Globus pallidus (tissue), 1 donor: ENCODE data around the gene TMTC2.

Experiments used
- DNase-seq: peaks from one replicate; pipeline ENCODE4 v3.0.0-alpha.2; 2015; ENCODE audit warnings: low spot score

TMTC2 gene

DNA sequence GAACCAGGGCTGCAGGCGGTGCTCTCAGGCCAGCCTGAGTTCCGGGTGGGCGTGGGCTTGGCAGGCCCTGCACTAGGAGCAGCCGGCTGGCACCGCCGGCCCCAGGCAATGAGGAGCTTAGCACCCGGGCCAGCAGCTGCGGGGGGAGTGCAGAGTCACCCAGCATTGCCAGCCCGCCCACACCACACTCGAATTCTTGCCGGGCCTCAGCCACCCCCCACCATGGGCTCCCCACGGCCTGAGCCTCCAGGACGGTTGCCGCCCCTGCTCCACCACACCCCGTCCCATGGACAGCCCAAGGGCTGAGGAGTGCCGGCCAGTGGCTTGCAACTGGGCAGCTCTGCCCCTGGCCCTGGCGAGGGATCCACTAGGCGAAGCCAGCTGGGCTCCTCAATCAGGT, 453.4 kb downstream of the TMTC2 start:
- DNase-seq: no peak

DNA sequence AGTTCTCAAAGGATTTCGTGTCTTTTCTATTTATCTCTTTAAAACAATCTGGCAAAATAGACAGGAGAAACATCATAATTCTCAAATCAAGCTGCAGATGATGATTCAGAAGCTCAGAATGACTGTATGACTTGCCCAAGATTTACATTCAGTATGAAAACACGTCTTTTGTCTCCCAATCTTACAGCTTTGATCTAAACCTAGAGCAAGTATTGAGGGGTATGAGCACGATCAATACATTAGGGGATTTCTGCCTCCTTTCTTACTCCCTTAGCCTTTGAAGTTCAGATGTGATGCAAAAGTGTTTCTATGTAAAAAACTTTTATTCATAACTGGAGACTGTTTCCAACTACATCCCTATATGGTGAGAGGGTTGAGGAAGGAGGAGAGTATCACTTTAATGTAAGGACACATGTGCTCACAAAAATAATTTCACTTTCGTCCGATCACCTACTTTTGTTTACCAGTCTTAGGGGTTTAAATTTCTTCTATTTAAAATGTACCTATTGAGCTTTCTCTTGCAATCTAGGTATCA, 454.8 kb downstream of the TMTC2 start:
- no peak for DNase-seq

DNA sequence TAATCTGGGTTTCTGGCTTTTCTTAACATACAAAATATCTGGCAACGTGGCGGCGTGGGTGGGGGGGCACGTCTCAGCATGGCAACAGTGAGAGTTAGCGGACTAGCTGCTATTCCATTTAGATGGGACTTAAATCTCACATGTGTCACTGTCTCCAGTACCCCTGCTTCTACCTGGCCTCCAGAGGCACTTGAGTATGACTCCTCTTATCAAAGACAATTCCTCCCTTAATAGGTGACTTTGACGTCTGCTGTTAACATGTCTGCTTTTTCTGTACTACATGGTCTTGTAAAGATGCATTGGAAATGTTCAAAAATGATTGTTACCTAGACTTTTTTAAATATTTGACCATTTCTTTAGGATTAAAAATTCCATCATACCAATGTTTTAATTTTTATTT, 456.2 kb downstream of the TMTC2 start:
- DNase-seq: no peak

DNA sequence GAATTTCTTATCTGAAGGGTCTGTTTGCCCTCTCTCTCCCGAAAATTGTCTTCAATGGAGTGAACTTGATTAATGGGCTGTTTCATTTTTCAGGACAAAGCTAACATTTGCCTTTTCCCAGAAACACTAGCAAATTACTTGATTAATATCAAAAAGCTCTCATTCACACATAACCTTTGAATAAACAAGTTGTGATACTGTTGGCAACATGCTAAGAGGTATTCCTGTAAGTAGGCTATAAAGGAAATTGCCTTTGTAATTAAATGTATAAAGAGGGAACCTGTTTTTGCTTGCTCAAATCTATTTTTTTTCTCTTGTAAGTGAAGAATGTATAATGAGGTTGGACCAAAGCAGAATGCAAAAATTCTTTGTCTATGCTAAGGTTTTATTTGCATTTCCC, 457.2 kb downstream of the TMTC2 start:
- no peak for DNase-seq

DNA sequence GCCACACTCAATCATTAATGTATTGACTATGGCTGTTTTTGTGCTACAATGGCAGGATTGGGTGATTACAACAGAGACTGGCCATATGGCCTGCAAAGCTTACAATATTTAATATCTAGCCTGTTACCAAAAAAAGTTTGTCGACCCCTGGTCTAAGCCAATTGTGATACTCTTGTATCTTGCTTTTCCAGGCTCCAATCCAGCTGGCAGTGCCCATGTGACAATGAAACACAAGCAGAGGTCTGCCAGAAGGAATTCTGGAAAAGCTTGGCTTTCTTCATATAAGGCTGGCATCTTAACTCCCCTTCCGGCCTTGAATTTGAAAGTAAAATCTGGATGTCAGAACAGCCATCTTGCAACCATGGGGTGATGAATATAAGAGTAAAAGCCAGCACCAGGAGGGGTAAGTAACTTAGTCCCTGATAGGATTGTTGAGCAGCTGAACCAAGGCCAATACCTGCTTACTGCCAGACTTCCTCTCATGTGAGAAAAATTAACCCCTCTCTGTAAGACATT, 458.7 kb downstream of the TMTC2 start:
- no peak for DNase-seq

DNA sequence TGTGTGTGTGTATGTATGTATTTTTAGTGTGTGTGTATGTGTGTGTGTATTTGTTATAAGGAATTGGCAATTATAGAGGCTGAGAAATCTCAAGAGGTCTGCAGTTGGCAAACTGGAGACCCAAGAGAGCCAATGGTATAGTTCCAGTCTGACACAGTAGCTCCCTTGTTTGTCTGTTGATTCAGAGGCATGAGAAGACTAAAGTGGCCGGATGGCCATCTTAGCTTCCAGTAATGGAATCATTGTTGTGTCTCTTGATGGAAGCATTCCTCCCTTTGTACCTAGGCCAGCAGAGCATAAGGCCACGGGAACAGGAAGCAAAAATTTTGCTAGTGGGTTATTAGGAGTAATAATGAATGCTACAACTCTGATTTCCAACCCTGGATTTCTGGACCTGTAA, 460.6 kb downstream of the TMTC2 start:
- DNase-seq: no peak

DNA sequence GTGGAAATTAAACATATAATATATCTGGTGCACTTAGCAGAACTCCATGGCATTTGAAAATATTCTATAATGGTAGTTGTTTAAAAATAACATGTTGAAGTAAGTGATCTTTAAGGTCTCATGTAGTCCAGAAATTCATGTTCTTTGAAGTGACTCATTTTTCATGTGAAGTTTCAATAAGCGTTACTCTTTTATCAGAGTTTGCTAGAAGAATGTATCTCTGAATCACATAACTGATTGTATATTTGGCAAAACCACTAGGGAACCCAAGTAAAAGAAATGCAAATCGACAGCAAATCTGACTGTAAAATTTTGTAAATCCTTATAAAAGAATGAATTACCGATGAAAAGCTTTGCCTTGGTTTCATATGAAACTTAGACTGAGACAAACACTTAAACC, 463.3 kb downstream of the TMTC2 start:
- DNase-seq: no peak

DNA sequence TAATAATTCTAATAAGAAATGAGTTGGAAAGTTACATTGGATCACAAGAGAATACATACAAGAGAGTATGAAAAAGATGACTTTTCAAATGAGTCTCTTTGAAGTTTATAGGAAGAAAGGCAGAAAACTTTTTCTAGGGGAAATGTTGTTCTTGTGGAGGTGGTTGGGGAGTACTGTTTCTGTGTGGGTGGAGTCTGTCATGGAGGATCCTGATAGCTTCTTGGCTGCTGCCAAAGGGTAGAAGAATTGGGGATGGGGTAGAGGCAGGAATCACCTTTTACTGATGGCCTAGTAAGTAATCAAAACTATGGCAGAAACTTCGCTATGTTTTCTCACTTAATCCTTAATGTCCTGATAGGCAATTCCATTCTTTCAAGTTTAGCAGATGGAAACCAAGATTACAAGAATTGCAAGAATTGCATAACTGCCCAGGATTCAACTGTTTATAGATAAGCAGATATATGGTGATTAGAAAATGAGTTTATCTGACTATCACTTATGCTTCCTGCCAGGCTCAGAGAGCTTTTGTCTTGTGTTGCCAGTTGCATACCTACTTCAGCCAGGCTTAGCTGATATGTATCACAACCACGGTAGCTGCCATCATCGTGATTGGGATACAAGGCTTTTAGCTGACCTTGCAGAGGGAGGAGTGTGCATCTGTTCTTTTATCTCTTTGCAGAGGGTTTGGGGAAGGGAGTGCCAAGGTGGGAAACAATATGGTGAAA, 463.9 kb downstream of the TMTC2 start:
- DNase-seq: no peak

DNA sequence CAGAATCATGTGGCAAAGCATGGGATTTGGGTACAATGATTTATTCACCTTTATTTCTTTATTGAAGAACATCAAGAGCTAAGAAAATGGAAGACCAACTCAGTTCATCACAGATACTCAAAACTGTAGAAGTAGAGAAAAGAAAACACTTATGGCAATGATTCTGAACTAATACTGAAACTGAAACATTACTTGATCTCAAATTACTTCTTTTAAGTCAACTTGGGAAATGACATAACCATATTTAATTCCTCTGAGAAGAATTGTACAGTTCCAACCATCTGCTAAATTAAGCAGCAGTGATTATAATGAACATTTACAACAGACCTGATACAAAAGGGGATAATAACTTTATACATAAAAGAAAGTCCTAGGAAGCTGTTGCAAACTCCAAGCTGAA, 466.5 kb downstream of the TMTC2 start:
- DNase-seq: no peak

DNA sequence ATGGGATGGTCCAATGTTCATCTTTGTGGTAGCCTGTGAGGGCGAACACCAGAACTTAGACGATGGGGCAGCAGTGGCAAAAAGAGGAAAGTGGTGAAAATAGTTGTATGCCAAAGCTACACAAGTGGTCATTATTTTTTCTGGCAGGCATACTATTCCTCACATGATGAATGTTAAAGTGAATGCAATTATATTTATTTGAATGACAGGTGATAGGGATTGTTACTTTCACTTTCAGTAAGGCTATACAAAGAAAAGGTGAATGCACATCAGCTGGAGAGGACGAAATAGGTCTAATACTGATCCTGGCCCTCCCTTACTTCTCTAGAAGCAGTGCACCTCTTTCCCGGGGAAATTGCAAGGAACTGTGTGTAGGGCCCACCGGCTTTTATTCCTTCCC, 470.1 kb downstream of the TMTC2 start:
- DNase-seq: no peak

DNA sequence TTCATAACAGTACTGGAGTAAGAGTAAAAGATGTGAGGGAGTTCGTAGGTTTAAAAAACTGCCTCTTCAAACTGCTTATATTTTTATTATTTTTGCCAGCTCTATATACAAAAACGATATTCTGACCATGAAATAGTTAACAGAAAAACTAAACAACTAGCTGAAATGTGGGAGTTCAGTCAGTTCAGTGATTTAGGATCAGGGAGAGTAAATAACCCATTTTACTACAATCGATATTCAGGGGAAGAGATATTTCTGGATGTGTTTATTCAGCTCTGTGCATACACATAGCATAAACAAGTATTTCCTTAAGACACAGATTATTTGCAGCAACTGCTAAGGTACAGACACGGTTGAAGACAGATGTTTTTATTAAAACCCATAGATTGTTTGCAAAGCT, 470.9 kb downstream of the TMTC2 start:
- DNase-seq: no peak

DNA sequence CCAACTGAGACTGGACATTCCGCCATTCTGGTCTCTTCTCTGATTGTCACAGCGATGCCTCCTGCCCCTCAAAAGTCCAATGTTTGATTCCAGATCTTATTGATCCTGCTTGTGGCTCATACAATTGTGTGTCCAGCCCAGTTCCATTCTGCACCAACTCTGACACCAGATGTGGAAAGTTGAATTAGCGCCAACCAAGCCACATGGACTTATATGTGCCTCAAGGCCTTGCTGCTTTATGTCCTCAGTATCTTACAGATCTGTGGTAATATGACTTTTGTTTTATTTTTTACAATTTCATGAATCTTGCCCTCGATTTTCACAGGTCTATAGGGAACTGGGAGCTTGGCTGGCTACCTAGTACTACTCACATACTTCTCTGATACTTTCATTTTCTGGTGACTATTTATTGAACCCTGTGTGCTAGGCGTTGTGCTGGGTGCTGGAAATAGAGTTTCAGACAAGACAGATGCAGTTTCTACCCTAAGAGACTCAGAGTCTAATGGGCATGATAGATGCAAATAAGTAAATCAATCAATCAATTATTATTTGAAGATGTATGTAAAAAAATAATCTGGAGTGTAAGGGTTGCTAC, 472.0 kb downstream of the TMTC2 start:
- DNase-seq: no peak

DNA sequence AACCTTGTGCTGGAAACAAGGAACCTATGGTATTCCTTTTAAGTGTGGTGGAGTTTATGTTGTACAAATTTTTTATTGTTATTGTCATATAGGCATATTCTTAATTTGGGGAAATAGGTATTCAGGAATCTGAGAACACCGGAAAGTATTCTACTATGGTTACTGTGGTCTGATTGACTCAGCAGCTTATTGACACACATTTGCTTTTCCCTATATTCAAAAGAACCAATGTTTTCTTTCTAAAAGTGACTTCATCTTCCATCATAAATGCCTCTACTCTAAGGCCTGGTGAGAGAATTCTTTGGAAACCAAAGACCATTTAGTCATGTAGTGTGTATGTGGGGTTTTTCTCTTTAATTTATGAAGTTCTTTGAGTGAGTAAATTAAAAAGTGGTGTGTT, 474.8 kb downstream of the TMTC2 start:
- DNase-seq: no peak

DNA sequence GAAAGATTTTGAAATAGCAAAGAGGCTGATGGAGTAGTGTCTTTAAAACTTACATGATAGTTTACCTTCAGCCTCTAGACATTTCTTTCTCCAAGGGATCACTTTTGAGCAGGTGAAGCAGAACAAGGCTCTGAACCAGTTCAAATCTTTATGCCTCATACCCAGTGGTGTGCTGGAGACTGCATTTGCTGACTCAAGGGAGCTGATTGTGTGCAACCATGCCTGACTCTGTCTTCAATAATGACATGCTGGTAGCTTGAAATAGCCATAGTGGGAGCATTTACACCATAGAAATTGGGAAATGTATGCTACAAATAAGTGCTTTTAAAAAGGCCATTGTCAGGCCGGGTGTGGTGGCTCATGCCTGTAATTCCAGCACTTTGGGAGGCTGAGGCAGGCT, 482.0 kb downstream of the TMTC2 start:
- DNase-seq: no peak

DNA sequence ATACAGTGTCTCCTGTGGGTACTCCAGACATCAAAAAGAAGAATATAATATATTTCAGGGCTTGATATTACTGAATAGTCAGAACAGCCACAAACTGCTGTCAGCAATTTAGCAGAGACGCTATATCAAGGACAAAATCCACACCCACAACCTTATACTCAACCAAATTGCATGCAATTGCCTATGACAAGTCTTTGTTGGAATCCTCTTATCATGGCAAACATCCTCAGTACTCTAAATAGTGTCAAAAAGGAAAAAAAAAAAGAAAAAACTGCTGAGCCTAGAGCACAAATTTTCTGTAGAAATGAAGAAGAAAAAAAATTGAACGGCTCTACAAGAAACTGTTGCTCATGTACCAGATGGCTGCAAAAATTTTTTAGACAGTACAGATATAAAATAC, 485.7 kb downstream of the TMTC2 start:
- DNase-seq: no peak

DNA sequence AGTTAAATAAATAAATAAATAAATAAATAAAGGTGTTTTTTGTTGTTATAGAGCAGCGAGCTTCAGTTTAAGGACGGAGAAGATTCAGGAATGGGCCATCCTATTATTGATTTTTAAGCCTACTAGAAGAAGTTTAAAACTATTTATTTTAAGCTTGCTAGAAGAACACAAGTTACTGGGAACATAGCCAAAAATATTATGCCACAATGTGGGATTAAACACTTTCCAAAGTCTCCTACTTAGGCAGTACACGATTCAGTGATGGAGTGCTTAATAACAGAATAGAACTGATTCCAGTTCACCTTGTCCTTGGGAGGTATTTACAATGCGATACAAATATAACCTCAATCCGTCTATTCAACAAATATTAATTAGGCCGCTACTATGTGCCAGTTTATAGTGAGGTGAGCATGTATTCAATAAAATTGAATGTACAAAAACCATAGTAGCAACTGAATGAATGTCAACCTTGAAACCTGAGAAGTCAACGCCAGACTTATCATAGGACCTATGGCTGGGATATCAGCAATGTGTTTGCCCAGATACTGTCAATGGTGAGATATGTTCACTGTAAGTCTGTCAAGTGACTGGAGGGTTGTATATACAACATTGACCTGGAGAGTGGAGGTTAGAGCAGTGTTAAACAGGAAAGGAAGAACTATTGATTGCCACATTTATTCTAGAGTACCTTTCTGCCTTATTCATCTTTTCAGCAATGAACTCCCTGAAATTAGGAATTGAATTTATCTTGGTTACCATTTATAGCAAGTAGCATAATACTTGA, 486.4 kb downstream of the TMTC2 start:
- no peak for DNase-seq

DNA sequence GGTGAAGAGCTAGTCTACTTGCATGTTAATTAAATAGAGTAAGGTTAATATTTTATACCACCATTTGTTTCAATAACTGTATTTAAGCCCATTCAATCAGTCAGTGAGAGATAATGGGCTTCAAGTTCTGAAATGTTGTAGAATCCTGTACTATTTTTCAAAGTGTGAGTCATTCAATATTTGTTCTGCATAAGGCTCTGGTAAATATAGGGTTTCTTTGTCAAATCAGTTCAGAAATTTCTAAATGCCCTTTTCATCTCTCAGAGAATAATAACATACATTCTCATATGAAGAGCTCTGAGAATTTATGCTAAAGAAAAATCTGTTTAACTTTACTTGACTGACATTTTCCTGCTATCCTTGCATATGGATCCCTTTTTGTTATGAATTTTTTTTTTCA, 493.3 kb downstream of the TMTC2 start:
- DNase-seq: no peak

DNA sequence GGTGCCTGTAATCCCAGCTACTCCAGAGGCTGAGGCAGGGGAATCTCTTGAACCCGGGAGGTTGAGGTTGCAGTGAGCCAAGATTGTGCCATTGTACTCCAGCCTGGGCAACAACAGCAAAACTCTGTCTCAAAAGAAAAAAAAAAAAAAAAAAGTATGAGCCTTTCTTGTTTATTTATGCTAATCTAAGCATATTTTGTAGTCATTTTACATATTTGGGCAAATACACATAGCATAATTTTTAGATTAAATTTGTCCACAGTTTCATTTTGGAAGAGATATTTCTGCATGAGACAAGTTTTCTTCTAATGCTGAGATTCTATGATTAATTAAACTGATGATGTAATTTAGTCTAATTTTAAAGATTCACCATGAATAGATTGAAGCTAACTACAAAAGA, 494.4 kb downstream of the TMTC2 start:
- DNase-seq: no peak

DNA sequence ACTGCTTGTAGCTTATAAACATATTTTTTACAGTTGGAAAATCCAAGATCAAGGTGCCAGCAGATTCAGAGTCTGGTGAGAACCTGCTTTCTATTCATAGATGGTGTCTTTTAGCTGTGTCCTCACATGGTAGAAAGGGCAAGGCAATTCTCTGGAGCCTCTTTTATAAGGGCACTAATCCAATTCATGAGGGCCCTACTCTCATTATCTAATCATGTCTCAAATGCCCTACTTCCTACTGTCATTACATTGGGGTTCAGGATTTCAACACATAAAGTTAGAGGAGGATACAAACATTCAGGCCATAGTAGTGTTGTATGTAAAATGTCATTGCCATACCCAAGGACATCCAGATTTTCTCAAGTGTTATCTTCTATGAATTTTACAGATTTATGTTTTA, 496.4 kb downstream of the TMTC2 start:
- DNase-seq: no peak
